GM13977 (cell line): ENCODE results near the gene CRHR2.

Source experiments
- DNase-seq: peaks from one replicate; pipeline ENCODE4 v3.0.0; 2012; ENCODE audit warnings: low spot score
- CTCF ChIP-seq: IDR thresholded peaks from 2 replicates; pipeline ENCODE4 v1.5.1; 2012; ENCODE audit warnings: mild to moderate bottlenecking, control low read depth; ENCODE audit not compliant: insufficient read depth; ENCODE audit errors: extremely low read depth, missing control alignments
- in situ Hi-C: fragments of 300-500 bp; cut with MboI; formaldehyde crosslinking; loops from one replicate; pipeline ENCODE4 v1.12.0; 2022; ENCODE audit warnings: low sequenced_read_pairs, low pct_unique_long_range_greater_than_20kb, mixed read lengths, inconsistent platforms; ENCODE audit not compliant: unreplicated experiment

CRHR2 gene

GRCh38 chr7:30717181-30717580 is 34.9 kb upstream of the CRHR2 start:
- in situ Hi-C loops: no loop called here
- DNase-seq: no peak

GRCh38 chr7:30714129-30714528 is 31.9 kb upstream of the CRHR2 start:
- TF ChIP-seq CTCF: no peak
- no peak for DNase-seq
- in situ Hi-C loops: no loop called here

More at GRCh38 chr7:30717181-30717580, 34.9 kb upstream of the CRHR2 start:
- no peak for TF ChIP-seq CTCF

DNA sequence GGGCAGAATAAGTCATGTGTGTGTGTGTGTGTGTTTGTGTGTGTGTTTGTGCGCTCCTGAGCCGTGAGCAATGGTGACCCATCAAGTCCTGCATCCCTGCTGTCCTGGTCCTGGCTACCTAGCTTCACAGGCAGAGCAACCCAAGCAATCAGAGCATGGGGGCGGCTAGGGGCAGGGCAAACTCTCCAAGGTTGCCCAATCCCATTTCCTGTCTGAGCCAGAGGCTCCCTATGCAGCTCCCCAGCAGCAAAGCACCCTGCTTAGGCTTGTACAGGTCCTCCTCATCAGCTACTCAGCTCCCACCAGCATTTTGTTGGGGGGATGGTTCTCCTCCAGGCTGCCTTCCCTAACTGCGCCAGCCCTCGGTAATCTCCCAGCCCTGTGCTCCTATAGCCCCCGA is 31.1 kb upstream of the CRHR2 start:
- in situ Hi-C loops: no loop called here
- no peak for TF ChIP-seq CTCF
- no peak for DNase-seq

GRCh38 chr7:30710669-30711068 is 28.4 kb upstream of the CRHR2 start:
- DNase-seq: no peak
- no peak for TF ChIP-seq CTCF
- in situ Hi-C loops: no loop called here

DNA sequence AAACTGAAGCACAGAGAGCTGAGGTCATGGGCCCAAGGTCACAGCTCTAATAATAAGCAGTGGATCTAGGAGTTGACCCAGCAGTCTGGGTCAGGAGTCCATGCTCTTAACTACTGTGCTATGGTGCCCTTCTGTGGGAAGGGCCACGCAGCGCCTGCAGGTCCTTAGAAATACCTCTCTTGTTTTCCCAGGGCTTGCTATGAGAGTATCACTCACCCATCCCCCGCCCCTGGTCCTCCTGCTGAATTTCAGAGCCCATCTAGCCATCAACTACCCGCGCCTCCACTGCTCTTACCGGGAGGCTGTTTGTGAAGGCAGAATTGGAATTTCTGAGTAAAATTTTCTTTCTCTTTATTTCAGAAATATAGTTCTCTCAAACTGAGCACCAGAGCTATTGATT is 27.3 kb upstream of the CRHR2 start:
- DNase-seq: no peak
- TF ChIP-seq CTCF: no peak
- in situ Hi-C loops: no loop called here

GRCh38 chr7:30708983-30709382 is 26.7 kb upstream of the CRHR2 start:
- no peak for TF ChIP-seq CTCF

GRCh38 chr7:30708412-30708811 is 26.2 kb upstream of the CRHR2 start:
- no peak for TF ChIP-seq CTCF
- DNase-seq: no peak
- in situ Hi-C loops: no loop called here

More at GRCh38 chr7:30708983-30709382, 26.7 kb upstream of the CRHR2 start:
- no peak for DNase-seq
- in situ Hi-C loops: no loop called here
